GM08714 (cell line): ENCODE results near the gene BORCS8.
"Not testable (repeated sequence)": the region's sequence is repeated elsewhere in the genome, so short reads cannot be mapped to it uniquely, and the experiment has no call there.

Source experiments
- H3K4me3 ChIP-seq: fragments of 200-500 bp; sonication (Bioruptor generic); 2 replicates; pipeline ENCODE4 v1.5.1; 2014; ENCODE audit warnings: mild to moderate bottlenecking, low read length, inconsistent platforms
- ZNF274 ChIP-seq: IDR thresholded peaks from 2 replicates; pipeline ENCODE4 v1.6.1; 2012; ENCODE audit warnings: mild to moderate bottlenecking, low read depth, low read length

BORCS8 gene

GRCh38 chr19:19224150-19224851, 32.3 kb upstream of the BORCS8 start:
- H3K4me3 ChIP-seq = no peak overlapping the region
- TF ChIP-seq ZNF274 = no peak

- TF ChIP-seq ZNF274 = no peak
- H3K4me3 ChIP-seq = no peak overlapping the region
Measured at GRCh38 chr19:19223636-19224035, 31.7 kb upstream of the BORCS8 start.

- no peak for TF ChIP-seq ZNF274
- H3K4me3 ChIP-seq = no peak overlapping the region
Measured at GRCh38 chr19:19223060-19223459, 31.1 kb upstream of the BORCS8 start.

- not testable (repeated sequence) for H3K4me3 ChIP-seq
Measured at GRCh38 chr19:19221000-19221399, 29.0 kb upstream of the BORCS8 start.

- TF ChIP-seq ZNF274 = no peak
Measured at GRCh38 chr19:19218911-19219310, 27.0 kb upstream of the BORCS8 start.

GRCh38 chr19:19217099-19217498, 25.1 kb upstream of the BORCS8 start:
- TF ChIP-seq ZNF274 = no peak
- no peak overlapping the region for H3K4me3 ChIP-seq

More at GRCh38 chr19:19218911-19219310, 27.0 kb upstream of the BORCS8 start:
- no peak overlapping the region for H3K4me3 ChIP-seq

GRCh38 chr19:19215792-19216191, 23.8 kb upstream of the BORCS8 start:
- no peak overlapping the region for H3K4me3 ChIP-seq
- TF ChIP-seq ZNF274 = no peak

- no peak for TF ChIP-seq ZNF274
- no peak overlapping the region for H3K4me3 ChIP-seq
Measured at GRCh38 chr19:19214892-19215291, 22.9 kb upstream of the BORCS8 start.

GRCh38 chr19:19214159-19214490, 22.2 kb upstream of the BORCS8 start:
- no peak for TF ChIP-seq ZNF274
- H3K4me3 ChIP-seq = no peak overlapping the region

GRCh38 chr19:19213426-19214158, 21.6 kb upstream of the BORCS8 start:
- TF ChIP-seq ZNF274 = no peak
- H3K4me3 ChIP-seq = no peak overlapping the region

GRCh38 chr19:19212916-19213315, 21.0 kb upstream of the BORCS8 start:
- H3K4me3 ChIP-seq = no peak overlapping the region
- TF ChIP-seq ZNF274 = no peak

GRCh38 chr19:19211499-19212420, 19.8 kb upstream of the BORCS8 start, which contains the start of gene NCAN:
Gene NCAN (plus strand): TSS chr19:19211958. CDS start chr19:19216954, 4,996 bp downstream.
- TF ChIP-seq ZNF274 = no peak
- no peak within 1 kb of the TSS for H3K4me3 ChIP-seq

- H3K4me3 ChIP-seq = no peak overlapping the region
- TF ChIP-seq ZNF274 = no peak
Measured at GRCh38 chr19:19209372-19209771, 17.4 kb upstream of the BORCS8 start.
